H1 (cell line): ENCODE results near the gene DTNB. TPM values are rescaled to one million over a fixed set of nuclear protein-coding genes. Genes with fewer than 3 reads are reported as not detected.

Experiments used
- CTCF ChIA-PET: fragments of 300-600 bp; sonication (Branson Sonifier 250); formaldehyde crosslinking; loops from one replicate; lab custom pipeline; 2021; ENCODE audit not compliant: partially characterized antibody; lab: Charles Lee
- POLR2A ChIA-PET: fragments of 300-600 bp; sonication (Branson Sonifier 250); formaldehyde crosslinking; loops from one replicate; lab custom pipeline; 2021; ENCODE audit warnings: inconsistent platforms; ENCODE audit not compliant: partially characterized antibody; lab: Charles Lee
- DNase-seq, 2 experiments: peaks; one replicate each; pipeline versions ENCODE4 v3.0.0 to v3.0.0-alpha.2; 2010 to 2022; ENCODE audit warnings: low spot score in 2 of 2, low read depth in 1 of 2, mixed read lengths in 1 of 2
- FAIRE-seq: peaks from 2 replicates; lab custom pipeline; 2011; peaks lifted over from hg19 to GRCh38; lab: Jason Lieb, UNC
- H2AFZ ChIP-seq: 2 replicates; pipeline ENCODE4 v1.8.1; 2012; ENCODE audit warnings: low read length, inconsistent platforms
- H2AK5ac ChIP-seq: 2 replicates; pipeline ENCODE4 v1.6.1; 2013; ENCODE audit warnings: low read depth, low read length
- H2BK120ac ChIP-seq: replicated peaks from 2 replicates; pipeline ENCODE3; 2013; ENCODE audit warnings: low read depth, low read length, inconsistent platforms
- H2BK12ac ChIP-seq: 2 replicates; pipeline ENCODE4 v1.6.1; 2013; ENCODE audit warnings: low read depth, low read length
- H2BK15ac ChIP-seq: 2 replicates; pipeline ENCODE4 v1.6.1; 2013; ENCODE audit warnings: low read length
- H2BK20ac ChIP-seq: 2 replicates; pipeline ENCODE4 v1.6.1; 2013; ENCODE audit warnings: low read length
- H2BK5ac ChIP-seq: 2 replicates; pipeline ENCODE4 v1.6.1; 2013; ENCODE audit warnings: low read depth, low read length
- H3K14ac ChIP-seq: 2 replicates; pipeline ENCODE4 v1.6.1; 2013; ENCODE audit warnings: inconsistent platforms; ENCODE audit not compliant: insufficient read length
- H3K18ac ChIP-seq: 2 replicates; pipeline ENCODE4 v1.6.1; 2013; ENCODE audit warnings: low read length; ENCODE audit errors: extremely low read depth
- H3K23ac ChIP-seq: 2 replicates; pipeline ENCODE4 v1.6.1; 2013; ENCODE audit warnings: inconsistent platforms; ENCODE audit not compliant: insufficient read length
- H3K23me2 ChIP-seq: 2 replicates; pipeline ENCODE4 v1.6.1; 2013; ENCODE audit warnings: low read depth, low read length
- H3K27ac ChIP-seq: 2 replicates; pipeline ENCODE4 v1.6.1; 2011; ENCODE audit warnings: low read depth, low read length, inconsistent platforms
- H3K27me3 ChIP-seq, 4 experiments: replicated peaks in 1 of 4; 1 replicate in 1 of 4; 2 replicates in 3 of 4; pipeline versions ENCODE4 v1.6.1 to v1.8.1; 2011 to 2013; ENCODE audit warnings: low read length in 3 of 4, mild to moderate bottlenecking in 3 of 4, inconsistent platforms in 2 of 4, mixed read lengths in 2 of 4, moderate library complexity in 1 of 4; ENCODE audit not compliant: control insufficient read depth in 3 of 4, insufficient read depth in 3 of 4; ENCODE audit errors: extremely low read depth in 1 of 4
- H3K36me3 ChIP-seq, 4 experiments: 2 replicates each; pipeline versions ENCODE4 v1.6.1 to v1.8.1; 2011 to 2013; ENCODE audit warnings: mild to moderate bottlenecking in 4 of 4, low read length in 3 of 4, moderate library complexity in 2 of 4, control low read depth in 1 of 4, inconsistent platforms in 1 of 4; ENCODE audit not compliant: insufficient read depth in 4 of 4, control insufficient read depth in 2 of 4
- H3K4ac ChIP-seq: replicated peaks from 2 replicates; pipeline ENCODE3; 2013; ENCODE audit warnings: low read length, low read depth, mixed read lengths, inconsistent platforms; ENCODE audit not compliant: insufficient read length
- H3K4me1 ChIP-seq, 4 experiments: replicated peaks in 1 of 4; 1 replicate in 1 of 4; 2 replicates in 3 of 4; pipeline versions ENCODE4 v1.6.1 to v1.8.1; 2011 to 2013; ENCODE audit warnings: low read length in 3 of 4, inconsistent platforms in 2 of 4, mixed read lengths in 1 of 4; ENCODE audit not compliant: insufficient read depth in 4 of 4, control insufficient read depth in 3 of 4
- H3K4me2 ChIP-seq, 2 experiments: 2 replicates each; pipeline versions ENCODE4 v1.6.1 to v1.8.1; 2011 to 2013; ENCODE audit warnings: low read depth in 2 of 2, low read length in 2 of 2, control low read depth in 1 of 2, inconsistent platforms in 1 of 2, mild to moderate bottlenecking in 1 of 2; ENCODE audit not compliant: insufficient read depth in 1 of 2
- H3K4me3 ChIP-seq, 4 experiments: fragments of 200-600, 300-600 bp in 1 of 4; sonication (generic), shearing (Covaris generic), sonication (Bioruptor Twin) in 1 of 4; 2 replicates each; pipeline versions ENCODE4 v1.5.1 to v1.8.1; 2011 to 2016; ENCODE audit warnings: low read length in 4 of 4, low read depth in 3 of 4, control low read depth in 2 of 4, inconsistent platforms in 2 of 4, mild to moderate bottlenecking in 2 of 4, mixed read lengths in 1 of 4, moderate library complexity in 1 of 4; ENCODE audit not compliant: insufficient read depth in 2 of 4; ENCODE audit errors: extremely low read depth in 1 of 4
- H3K56ac ChIP-seq: replicated peaks from 2 replicates; pipeline ENCODE3; 2013; ENCODE audit warnings: low read depth, mild to moderate bottlenecking, mixed read lengths, low read length, inconsistent platforms; ENCODE audit not compliant: insufficient read length
- H3K79me1 ChIP-seq: 2 replicates; pipeline ENCODE4 v1.6.1; 2013; ENCODE audit warnings: low read depth, low read length, control low read depth
- H3K79me2 ChIP-seq, 2 experiments: 2 replicates each; pipeline versions ENCODE4 v1.6.1 to v1.8.1; 2012 to 2013; ENCODE audit warnings: low read length in 2 of 2, mild to moderate bottlenecking in 2 of 2, inconsistent platforms in 1 of 2; ENCODE audit not compliant: insufficient read depth in 2 of 2, control insufficient read depth in 1 of 2
- H3K9ac ChIP-seq, 4 experiments: replicated peaks in 1 of 4; 1 replicate in 1 of 4; 2 replicates in 3 of 4; pipeline versions ENCODE4 v1.6.1 to v1.8.1; 2011 to 2013; ENCODE audit warnings: low read depth in 3 of 4, low read length in 3 of 4, control low read depth in 2 of 4, mild to moderate bottlenecking in 2 of 4, moderate library complexity in 2 of 4, inconsistent platforms in 1 of 4; ENCODE audit errors: extremely low read depth in 1 of 4
- H3K9me3 ChIP-seq, 2 experiments: 2 replicates each; pipeline versions ENCODE4 v1.6.1 to v1.8.1; 2012 to 2013; ENCODE audit warnings: mild to moderate bottlenecking in 2 of 2, moderate library complexity in 2 of 2, control low read depth in 1 of 2, inconsistent platforms in 1 of 2, low read depth in 1 of 2, low read length in 1 of 2, mixed read lengths in 1 of 2; ENCODE audit not compliant: insufficient read depth in 2 of 2
- H4K20me1 ChIP-seq, 2 experiments: replicated peaks in 1 of 2; 2 replicates each; pipeline versions ENCODE3 to v1.8.1; 2011 to 2013; ENCODE audit warnings: inconsistent platforms in 2 of 2, low read length in 2 of 2, mild to moderate bottlenecking in 1 of 2; ENCODE audit not compliant: insufficient read depth in 2 of 2, control insufficient read depth in 1 of 2
- H4K5ac ChIP-seq: 2 replicates; pipeline ENCODE4 v1.6.1; 2013; ENCODE audit warnings: low read length, low read depth, mixed read lengths, inconsistent platforms; ENCODE audit not compliant: insufficient read length
- H4K8ac ChIP-seq: 2 replicates; pipeline ENCODE4 v1.8.0; 2013; ENCODE audit warnings: mild to moderate bottlenecking, moderate library complexity, low read length, inconsistent platforms; ENCODE audit not compliant: insufficient read depth; ENCODE audit errors: extremely low read depth
- H4K91ac ChIP-seq: replicated peaks from 2 replicates; pipeline ENCODE3; 2013; ENCODE audit warnings: low read length, mixed read lengths, inconsistent platforms; ENCODE audit not compliant: insufficient read length
- CEBPB ChIP-seq: IDR thresholded peaks from 2 replicates; pipeline ENCODE4 v1.6.1; 2012; ENCODE audit warnings: low read depth, low read length
- CREB1 ChIP-seq: IDR thresholded peaks from 2 replicates; pipeline ENCODE4 v1.6.1; 2012; ENCODE audit warnings: inconsistent platforms
- EP300 ChIP-seq, 2 experiments: IDR thresholded peaks; 1 replicate in 1 of 2; 2 replicates in 1 of 2; pipeline ENCODE4 v1.6.1; 2011 to 2012; ENCODE audit warnings: low read depth in 2 of 2, low read length in 2 of 2, mild to moderate bottlenecking in 2 of 2, borderline replicate concordance in 1 of 2, inconsistent platforms in 1 of 2, moderate library complexity in 1 of 2
- HDAC6 ChIP-seq: IDR thresholded peaks from one replicate; pipeline ENCODE4 v1.7.1; 2012; ENCODE audit warnings: low read depth, mild to moderate bottlenecking, inconsistent platforms, low read length, moderate library complexity
- JUND ChIP-seq: IDR thresholded peaks from 2 replicates; pipeline ENCODE4 v1.6.1; 2011; ENCODE audit warnings: mild to moderate bottlenecking, improper control_type of control experiment, low read length
- KDM1A ChIP-seq: fragments of 200-600, 300-600 bp; sonication (generic); IDR thresholded peaks from 2 replicates; pipeline ENCODE4 v1.7.1; 2016; ENCODE audit warnings: mild to moderate bottlenecking, low read length, borderline replicate concordance
- KDM5A ChIP-seq: fragments of 200-600 bp; IDR thresholded peaks from 2 replicates; pipeline ENCODE4 v1.7.1; 2012; ENCODE audit warnings: mild to moderate bottlenecking, low read length, inconsistent platforms, mixed read lengths
- PHF8 ChIP-seq: fragments of 200-600 bp; sonication (generic); conservative IDR thresholded peaks from 2 replicates; pipeline ENCODE4 v1.7.1; 2012; ENCODE audit warnings: low read depth, mild to moderate bottlenecking, inconsistent platforms, low read length, moderate library complexity
- SP4 ChIP-seq: IDR thresholded peaks from 2 replicates; pipeline ENCODE4 v1.6.1; 2012; ENCODE audit warnings: low read length, inconsistent platforms
- WGBS, 2 experiments: shearing (Covaris generic) in 1 of 2; methylation state at CpG; one replicate each; pipeline versions ENCODE4 v1.1.6 to v1.1.7; 2013 to 2015; ENCODE audit warnings: low lambda C conversion rate in 2 of 2, mixed read lengths in 2 of 2, inconsistent platforms in 1 of 2, low coverage in 1 of 2, missing lambda C conversion rate in 1 of 2; ENCODE audit not compliant: insufficient replicate concordance in 2 of 2, insufficient coverage in 1 of 2, insufficient read length in 1 of 2; ENCODE audit errors: extremely low coverage in 1 of 2, missing lambda C conversion rate in 1 of 2; 5-methylcytosine and 5-hydroxymethylcytosine counted together
- polyA plus RNA-seq, 7 experiments: library from polyadenylated mRNA; depleted of rRNA in 3 of 7; stranded (reverse) in 5 of 7; unstranded in 2 of 7; fragments of >200 nt in 5 of 7; fragments of 200-250 nt in 2 of 7; gene quantifications; 1 replicate in 5 of 7; 2 replicates in 1 of 7; 4 replicates in 1 of 7; pipeline versions ENCODE4 v1.2.1 to v1.2.3, GENCODE V29; 2011 to 2013; ENCODE audit warnings: missing spikeins in 2 of 7, mixed read lengths in 2 of 7
- total RNA-seq: library from RNA; stranded (reverse); fragmentation: NEBNext Ultra II Directional; extraction: Animal tissue kit (Norgen Biotek cat#: 25700); gene quantifications from 2 replicates; pipeline ENCODE4 v1.2.1, GENCODE V29; 2021
- TF ChIP-seq, protein P1 (sequence below): IDR thresholded peaks from 2 replicates; pipeline ENCODE4 v1.6.1; 2011; ENCODE audit warnings: low read depth, mild to moderate bottlenecking, low read length; ENCODE audit not compliant: insufficient read depth

The DTNB gene
- total and polyA plus RNA-seq, 2 of the 8 experiments (the other 6 are each of a cell fraction or from before 2014, with no cell fraction given) = 39.6 to 49.5 TPM

DNA sequence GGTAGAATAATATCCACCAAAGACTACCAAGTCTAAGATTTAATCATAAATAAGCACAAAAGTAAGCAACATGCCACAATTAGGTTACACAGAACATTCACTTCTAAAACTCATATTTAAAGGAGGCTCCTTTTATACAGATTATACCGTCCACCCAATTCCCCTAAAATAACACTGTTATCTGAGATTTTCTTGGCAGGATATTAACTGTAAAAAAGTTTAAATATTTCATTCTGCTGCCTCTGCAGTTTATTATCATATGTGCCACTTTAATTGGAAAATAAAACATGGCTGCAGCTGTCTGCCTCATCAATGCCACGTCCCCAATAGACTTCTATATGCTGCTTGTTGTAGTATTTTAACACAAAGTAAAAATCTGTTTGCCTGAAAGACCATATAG, 140.9 kb downstream of the DTNB start:
- H2BK120ac ChIP-seq = no peak overlapping the region
- no peak overlapping the region for H2AK5ac ChIP-seq

More for the DNA sequence above, 140.9 kb downstream of the DTNB start:
- H4K5ac ChIP-seq = no peak overlapping the region
- H3K4ac ChIP-seq = no peak overlapping the region
- no peak overlapping the region for H2BK5ac ChIP-seq
- no peaks in the 10 kb centered on the region for H3K79me2 ChIP-seq
- H4K20me1 ChIP-seq = no peaks in the 10 kb centered on the region
- peaks cover 0 to 27% of the 10 kb centered on the region in 2 experiments; a peak in 2 of 4 replicates for H3K9me3 ChIP-seq
- H3K23ac ChIP-seq = no peak overlapping the region
- H3K4me2 ChIP-seq = no peak overlapping the region
- no peak for FAIRE-seq
- H3K27me3 ChIP-seq = no peaks in the 10 kb centered on the region
- no peak overlapping the region for H2AFZ ChIP-seq
- H3K9ac ChIP-seq = no peak overlapping the region
- H3K14ac ChIP-seq = no peak overlapping the region
- H4K8ac ChIP-seq = no peak overlapping the region
- WGBS, 2 experiments = 85% methylated on average over 2 of the region's 2 CpGs; no CpG with 5 or more reads in 1 of the 2 experiments
- H2BK12ac ChIP-seq = no peak overlapping the region
- no peak overlapping the region for H2BK20ac ChIP-seq
- H3K23me2 ChIP-seq = no peaks in the 10 kb centered on the region
- H3K79me1 ChIP-seq = no peaks in the 10 kb centered on the region
- no peak overlapping the region for H4K91ac ChIP-seq
- H3K4me3 ChIP-seq = no peak overlapping the region
- no peak overlapping the region for H3K56ac ChIP-seq
- DNase-seq = no peak
- no peak overlapping the region for H2BK15ac ChIP-seq
- no peak for TF ChIP-seq KDM5A
- no peak for TF ChIP-seq EP300 (IDR thresholded peaks at IDR 0.05; ENCODE audit: borderline replicate concordance in 1 of 2, low read depth in 2 of 2, low read length in 2 of 2)
- TF ChIP-seq HDAC6 = no peak
- no peak for TF ChIP-seq PHF8
- TF ChIP-seq, protein P1, sequence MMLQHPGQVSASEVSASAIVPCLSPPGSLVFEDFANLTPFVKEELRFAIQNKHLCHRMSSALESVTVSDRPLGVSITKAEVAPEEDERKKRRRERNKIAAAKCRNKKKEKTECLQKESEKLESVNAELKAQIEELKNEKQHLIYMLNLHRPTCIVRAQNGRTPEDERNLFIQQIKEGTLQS = no peak
- TF ChIP-seq CREB1 = no peak
- TF ChIP-seq SP4 = no peak
- TF ChIP-seq KDM1A = no peak
- no peak for TF ChIP-seq CEBPB
- no peak for TF ChIP-seq JUND
- H3K4me1 ChIP-seq = no peaks in the 10 kb centered on the region
- CTCF ChIA-PET = interaction anchor here (0.7 kb wide), 1 partner anchor 132 kb away, joined by 3 read pairs; no protein-coding TSS in a partner anchor
- H3K27ac ChIP-seq = no peak overlapping the region
- peaks cover 0 to 29% (median 5%) of the 10 kb centered on the region in 4 experiments; a peak in 3 of 8 replicates for H3K36me3 ChIP-seq
- POLR2A ChIA-PET = no interaction called here
- H3K18ac ChIP-seq = no peak overlapping the region
